NCI-H1694 treated with DMSO at 0.1 percent for 48 hours (cell line): Measurements from ENCODE around the gene RAP2A.

Experiments
- DNase-seq: peaks from one replicate; lab custom pipeline; 2025; lab: John Stamatoyannopoulos, UW

The RAP2A gene

GRCh38 chr13:97448503-97449251, 14.7 kb downstream of the RAP2A start:
- no peak for DNase-seq

- DNase-seq: no peak
Measured at GRCh38 chr13:97454699-97455098, 20.7 kb downstream of the RAP2A start.

GRCh38 chr13:97456047-97456446, 22.1 kb downstream of the RAP2A start:
- no peak for DNase-seq

GRCh38 chr13:97459215-97459777, 25.3 kb downstream of the RAP2A start:
- DNase-seq: no peak

- no peak for DNase-seq
Measured at GRCh38 chr13:97460004-97460775, 26.2 kb downstream of the RAP2A start.

GRCh38 chr13:97460853-97461252, 26.9 kb downstream of the RAP2A start:
- DNase-seq: no peak

GRCh38 chr13:97464561-97464960, 30.6 kb downstream of the RAP2A start:
- no peak for DNase-seq

- DNase-seq: no peak
Measured at GRCh38 chr13:97466722-97467121, 32.8 kb downstream of the RAP2A start.

- no peak for DNase-seq
Measured at GRCh38 chr13:97468331-97468730, 34.4 kb downstream of the RAP2A start.

- no peak for DNase-seq
Measured at GRCh38 chr13:97471711-97472110, 37.7 kb downstream of the RAP2A start.

GRCh38 chr13:97474349-97474980, 40.5 kb downstream of the RAP2A start:
- no peak for DNase-seq

- no peak for DNase-seq
Measured at GRCh38 chr13:97475011-97475410, 41.0 kb downstream of the RAP2A start.

- no peak for DNase-seq
Measured at GRCh38 chr13:97477844-97478243, 43.9 kb downstream of the RAP2A start.

- no peak for DNase-seq
Measured at GRCh38 chr13:97478247-97478646, 44.3 kb downstream of the RAP2A start.

- DNase-seq: no peak
Measured at GRCh38 chr13:97483465-97483864, 49.5 kb downstream of the RAP2A start.

- no peak for DNase-seq
Measured at GRCh38 chr13:97484301-97484700, 50.3 kb downstream of the RAP2A start.

GRCh38 chr13:97485320-97485719, 51.4 kb downstream of the RAP2A start:
- no peak for DNase-seq

GRCh38 chr13:97490702-97491307, 56.8 kb downstream of the RAP2A start:
- no peak for DNase-seq

GRCh38 chr13:97491452-97491851, 57.5 kb downstream of the RAP2A start:
- no peak for DNase-seq

- DNase-seq: no peak
Measured at GRCh38 chr13:97492257-97492656, 58.3 kb downstream of the RAP2A start.

GRCh38 chr13:97492684-97493371, 58.9 kb downstream of the RAP2A start:
- DNase-seq: no peak

- DNase-seq: no peak
Measured at GRCh38 chr13:97493456-97493855, 59.5 kb downstream of the RAP2A start.
